CD4-positive, alpha-beta T cell (primary cell): ENCODE data around the gene FAM186B. TPM values are rescaled to one million over a fixed set of nuclear protein-coding genes. Genes with fewer than 3 reads are reported as not detected.

ENCODE experiments used
- ATAC-seq: fragments of 200-7000 bp; cut with Tn5 transposase; one replicate; pipeline ENCODE4 v1.10.0; 2022; ENCODE audit warnings: mild to moderate bottlenecking; ENCODE audit not compliant: poor library complexity
- CTCF ChIA-PET: fragments of 350-600 bp; sonication (Branson Sonifier 250); formaldehyde crosslinking; loops from one replicate; lab custom pipeline; 2021; ENCODE audit warnings: antibody characterized with exemption, inconsistent platforms; lab: Charles Lee
- POLR2A ChIA-PET: fragments of 350-600 bp; sonication (Branson Sonifier 250); formaldehyde crosslinking; loops from one replicate; lab custom pipeline; 2021; ENCODE audit warnings: antibody characterized with exemption, inconsistent platforms; lab: Charles Lee
- DNase-seq, 14 experiments: peaks; one replicate each; pipeline ENCODE4 v3.0.0-alpha.2; 2013 to 2020; ENCODE audit warnings: mixed read lengths in 2 of 14
- H3K27ac ChIP-seq, 2 donors: one replicate each; pipeline versions ENCODE4 v1.5.1 to v1.7.0; 2013; ENCODE audit warnings: low read length in 2 of 2, low read depth in 1 of 2, mild to moderate bottlenecking in 1 of 2
- H3K27me3 ChIP-seq, 2 experiments: 1 replicate in 1 of 2; 2 replicates in 1 of 2; pipeline versions ENCODE4 v1.6.1 to v1.7.0; 2013; ENCODE audit warnings: low read length in 2 of 2, control low read depth in 1 of 2, mild to moderate bottlenecking in 1 of 2, moderate library complexity in 1 of 2; ENCODE audit not compliant: insufficient read depth in 2 of 2, control insufficient read depth in 1 of 2
- H3K36me3 ChIP-seq: one replicate; pipeline ENCODE4 v1.6.1; 2013; ENCODE audit warnings: low read length, control low read depth; ENCODE audit not compliant: insufficient read depth
- H3K4me1 ChIP-seq: one replicate; pipeline ENCODE4 v1.6.1; 2013; ENCODE audit warnings: low read length, control low read depth; ENCODE audit not compliant: insufficient read depth
- H3K4me3 ChIP-seq: one replicate; pipeline ENCODE4 v1.5.1; 2013; ENCODE audit warnings: mild to moderate bottlenecking, low read length, moderate library complexity
- H3K9me3 ChIP-seq, 2 experiments: 1 replicate in 1 of 2; 2 replicates in 1 of 2; pipeline versions ENCODE4 v1.6.1 to v1.7.0; 2013; ENCODE audit warnings: low read length in 2 of 2, mild to moderate bottlenecking in 2 of 2, control low read depth in 1 of 2, moderate library complexity in 1 of 2; ENCODE audit not compliant: control insufficient read depth in 1 of 2, insufficient read depth in 1 of 2
- H3K27ac Mint-ChIP-seq: one replicate; pipeline ENCODE4 v1.8.0; 2020; ENCODE audit warnings: mixed read lengths
- H3K27me3 Mint-ChIP-seq: one replicate; pipeline ENCODE4 v1.8.0; 2021; ENCODE audit warnings: mixed read lengths
- H3K36me3 Mint-ChIP-seq: one replicate; pipeline ENCODE4 v1.8.0; 2021; ENCODE audit warnings: low read depth, mixed read lengths
- H3K4me1 Mint-ChIP-seq: one replicate; pipeline ENCODE4 v1.8.0; 2021; ENCODE audit warnings: low read depth, mixed read lengths
- H3K4me3 Mint-ChIP-seq: one replicate; pipeline ENCODE4 v1.8.0; 2020; ENCODE audit warnings: mild to moderate bottlenecking, mixed read lengths
- H3K9me3 Mint-ChIP-seq: one replicate; pipeline ENCODE4 v1.8.0; 2020; ENCODE audit warnings: mixed read lengths
- CTCF ChIP-seq: fragments of 200-600 bp; IDR thresholded peaks from one replicate; pipeline ENCODE4 v1.8.0; 2022; ENCODE audit warnings: antibody characterized with exemption, mild to moderate bottlenecking
- intact Hi-C, 2 experiments: fragments of 100-400 bp; cut with DNase I in 1 of 2; cut with micrococcal nuclease in 1 of 2; formaldehyde crosslinking; loops; one replicate each; pipeline versions ENCODE4 v1.15.1 to v1.9.0; 2023 to 2025; cut with DNase I, micrococcal nuclease
- total RNA-seq, 174 experiments: library from RNA in 2 of 174; stranded (reverse) in 2 of 174; gene quantifications; one replicate each; pipeline ENCODE4 v1.2.3 and lab custom pipeline; 2021 to 2026

Gene FAM186B
- total RNA-seq, 2 experiments from 2014 or later = 0.64 to 0.74 TPM

GRCh38 chr12:49546481-49546880, 59.0 kb downstream of the FAM186B start:
- H3K27me3 ChIP-seq = peaks cover 6 to 17% of the 10 kb centered on the region in 2 experiments
- ChIA-PET POLR2A (no interaction called here), CTCF (no interaction called here)
- no peaks in the 10 kb centered on the region for H3K36me3 Mint-ChIP-seq
- H3K4me1 ChIP-seq = peaks cover 15% of the 10 kb centered on the region
- H3K27me3 Mint-ChIP-seq = peaks cover 21% of the 10 kb centered on the region
- peaks cover 0 to 13% of the 10 kb centered on the region in 2 experiments for H3K9me3 ChIP-seq
- DNase-seq (no peak), ATAC-seq (no peak)
- no peak overlapping the region for H3K27ac ChIP-seq
- intact Hi-C loops = no loop called here
- no peak for TF ChIP-seq CTCF
- no peak overlapping the region for H3K4me3 ChIP-seq
- H3K27ac Mint-ChIP-seq = no peak overlapping the region
- H3K4me1 Mint-ChIP-seq = peaks cover 10% of the 10 kb centered on the region
- no peaks in the 10 kb centered on the region for H3K9me3 Mint-ChIP-seq
- no peak overlapping the region for H3K4me3 Mint-ChIP-seq
- H3K36me3 ChIP-seq = no peaks in the 10 kb centered on the region

DNA sequence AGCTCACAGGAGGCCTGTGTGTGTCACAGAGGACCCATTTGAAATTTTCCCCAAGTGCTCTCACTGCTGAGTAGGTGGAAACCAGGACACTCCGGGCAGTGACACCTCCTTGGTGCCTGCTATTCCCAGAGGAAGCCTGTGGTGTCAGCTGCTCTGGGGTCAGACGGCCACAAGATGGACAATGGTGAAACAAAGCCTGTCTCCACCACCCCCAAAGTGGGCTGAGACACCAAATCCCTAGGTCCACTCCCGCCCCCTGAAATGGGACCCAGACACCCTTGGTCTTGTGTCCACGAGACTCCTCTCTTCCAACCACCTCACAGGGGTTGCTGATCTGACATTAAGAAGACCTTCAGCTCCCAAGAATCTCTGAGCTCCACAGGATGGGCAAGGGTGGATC, 59.6 kb downstream of the FAM186B start:
- Mint-ChIP-seq H3K27ac (no peak overlapping the region), H3K36me3 (no peaks in the 10 kb centered on the region), H3K4me1 (peaks cover 17% of the 10 kb centered on the region), H3K9me3 (no peaks in the 10 kb centered on the region), H3K4me3 (no peak overlapping the region), H3K27me3 (peaks cover 21% of the 10 kb centered on the region)
- Histone ChIP-seq H3K36me3 (no peaks in the 10 kb centered on the region), H3K4me1 (peaks cover 15% of the 10 kb centered on the region), H3K27ac (no peak overlapping the region), H3K4me3 (no peak overlapping the region), H3K9me3 (peaks cover 0 to 13% of the 10 kb centered on the region in 2 experiments), H3K27me3 (peaks cover 6 to 17% of the 10 kb centered on the region in 2 experiments)
- TF ChIP-seq CTCF = no peak
- ATAC-seq (no peak), DNase-seq (no peak)
- intact Hi-C loops = no loop called here
- POLR2A ChIA-PET = no interaction called here
- CTCF ChIA-PET = no interaction called here

- no peaks in the 10 kb centered on the region for H3K36me3 ChIP-seq
- no peak overlapping the region for H3K27ac Mint-ChIP-seq
- peaks cover 15% of the 10 kb centered on the region for H3K27me3 Mint-ChIP-seq
- peaks cover 28% of the 10 kb centered on the region for H3K4me1 ChIP-seq
- TF ChIP-seq CTCF = no peak
- H3K4me1 Mint-ChIP-seq = peaks cover 33% of the 10 kb centered on the region
- peaks cover 0 to 8% of the 10 kb centered on the region in 2 experiments for H3K9me3 ChIP-seq
- ChIA-PET POLR2A (interaction anchor here (1.0 kb wide), 1 partner anchor 177 kb away, joined by 6 read pairs; the partner anchor contains the start of gene SPATS2), CTCF (no interaction called here)
- peaks cover 7 to 8% of the 10 kb centered on the region in 2 experiments for H3K27me3 ChIP-seq
- H3K4me3 Mint-ChIP-seq = no peak overlapping the region
- H3K36me3 Mint-ChIP-seq = no peaks in the 10 kb centered on the region
- H3K27ac ChIP-seq = no peak overlapping the region
- no peaks in the 10 kb centered on the region for H3K9me3 Mint-ChIP-seq
- no peak for DNase-seq
- intact Hi-C loops = no loop called here
- no peak overlapping the region for H3K4me3 ChIP-seq
- no peak for ATAC-seq
Observed at GRCh38 chr12:49543914-49544815, 61.3 kb downstream of the FAM186B start.
